ENCODE results near the gene STX3.
"Not testable (repeated sequence)": the region's sequence is repeated elsewhere in the genome, so short reads cannot be mapped to it uniquely, and the experiment has no call there.

The STX3 gene

DNA sequence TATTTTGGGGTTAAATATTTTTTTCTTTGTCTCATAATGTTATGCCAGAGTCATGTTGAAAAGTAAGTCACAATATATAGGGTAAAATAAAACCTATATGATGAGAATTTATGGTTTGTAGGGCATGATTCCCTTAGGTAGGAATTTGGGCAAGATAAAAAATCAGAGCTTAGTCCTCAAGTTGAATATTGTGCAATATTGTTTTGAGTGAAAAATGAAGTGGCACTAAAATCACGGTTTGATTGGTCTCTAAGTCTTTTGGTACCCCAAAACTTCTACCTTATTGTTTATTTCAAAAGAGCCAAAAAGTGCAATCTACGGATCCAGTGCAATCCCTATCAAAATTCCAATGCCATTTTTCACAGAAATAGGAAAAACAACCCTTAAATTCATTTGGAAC is 57.0 kb downstream of the STX3 start:
- no peak overlapping the region for H4K8ac ChIP-seq (ENCODE audit: low read depth, low read length)
- no CpG with 5 or more reads among the region's 2 CpGs for WGBS (ENCODE audit: extremely low coverage, insufficient coverage, low lambda C conversion rate)
- H3K18ac ChIP-seq (ENCODE audit: low read length) = no peak overlapping the region
- no peaks in the 10 kb centered on the region for H3K36me3 ChIP-seq (ENCODE audit: control insufficient read depth, insufficient read depth, low read length)
- no peak overlapping the region for H3K56ac ChIP-seq (ENCODE audit: low read length)
- H3K27me3 ChIP-seq (ENCODE audit: insufficient read depth, low read length, poor library complexity) = no peaks in the 10 kb centered on the region
- H3K23ac ChIP-seq (ENCODE audit: low read length) = no peak overlapping the region
- no peak overlapping the region for H3K4ac ChIP-seq (ENCODE audit: low read depth, low read length)
- DNase-seq = no peak
- no peak overlapping the region for H2BK120ac ChIP-seq (ENCODE audit: low read depth, low read length)
- peaks cover 1% of the 10 kb centered on the region for H3K79me1 ChIP-seq (ENCODE audit: low read length)
- H2AK5ac ChIP-seq (ENCODE audit: low read length) = no peak overlapping the region
- H2BK15ac ChIP-seq (replicated peaks; ENCODE audit: low read depth) = no peak overlapping the region
- no peak overlapping the region for H3K4me2 ChIP-seq (ENCODE audit: low read length)
- H2BK5ac ChIP-seq (ENCODE audit: low read length) = no peak overlapping the region
- H4K5ac ChIP-seq (ENCODE audit: low read length) = no peak overlapping the region
- H3K79me2 ChIP-seq (ENCODE audit: control insufficient read depth, insufficient read depth, low read length) = peaks cover 8% of the 10 kb centered on the region
- H3K4me3 ChIP-seq (ENCODE audit: low read length) = no peak overlapping the region
- no peak overlapping the region for H3K9ac ChIP-seq (ENCODE audit: low read length)
- H3K4me1 ChIP-seq (ENCODE audit: control insufficient read depth, low read depth, low read length) = peaks cover 8% of the 10 kb centered on the region
- no peak overlapping the region for H3K27ac ChIP-seq (ENCODE audit: low read depth, low read length)

DNA sequence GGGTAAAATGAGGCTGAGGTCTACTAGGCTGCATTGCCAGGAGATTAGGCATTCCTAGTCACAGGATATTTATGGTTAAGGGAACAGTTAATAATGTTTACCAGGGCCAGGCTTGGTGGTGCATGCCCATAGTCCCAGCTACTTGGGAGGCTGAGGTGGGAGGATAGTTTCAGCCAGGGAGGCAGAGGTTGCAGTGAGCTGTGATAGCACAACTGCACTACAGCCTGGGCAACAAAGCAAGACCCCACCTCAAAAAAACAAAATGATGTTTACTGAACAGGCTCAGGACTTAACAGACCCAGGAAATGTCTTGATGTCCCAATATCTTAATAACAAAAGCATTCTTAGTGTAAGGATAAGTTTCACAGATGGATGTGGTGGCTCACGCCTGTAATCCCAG is 58.2 kb downstream of the STX3 start:
- Histone ChIP-seq H3K4ac (ENCODE audit: low read depth, low read length) (no peak overlapping the region), H3K4me3 (ENCODE audit: low read length) (no peak overlapping the region), H3K9ac (ENCODE audit: low read length) (no peak overlapping the region), H3K4me1 (ENCODE audit: control insufficient read depth, low read depth, low read length) (peaks cover 8% of the 10 kb centered on the region), H2BK5ac (ENCODE audit: low read length) (peak overlapping the region; percentile 59), H3K23ac (ENCODE audit: low read length) (no peak overlapping the region), H3K56ac (ENCODE audit: low read length) (peak overlapping the region; percentile 59), H3K4me2 (ENCODE audit: low read length) (no peak overlapping the region), H2AK5ac (ENCODE audit: low read length) (peak overlapping the region; percentile 11), H3K36me3 (ENCODE audit: control insufficient read depth, insufficient read depth, low read length) (no peaks in the 10 kb centered on the region), H3K27me3 (ENCODE audit: insufficient read depth, low read length, poor library complexity) (no peaks in the 10 kb centered on the region), H3K79me1 (ENCODE audit: low read length) (peaks cover 1% of the 10 kb centered on the region), H3K18ac (ENCODE audit: low read length) (no peak overlapping the region), H3K79me2 (ENCODE audit: control insufficient read depth, insufficient read depth, low read length) (peaks cover 8% of the 10 kb centered on the region), H3K27ac (ENCODE audit: low read depth, low read length) (no peak overlapping the region), H2BK120ac (ENCODE audit: low read depth, low read length) (peak overlapping the region; percentile 35), H4K8ac (ENCODE audit: low read depth, low read length) (no peak overlapping the region), H2BK15ac (replicated peaks; ENCODE audit: low read depth) (peak overlapping the region; percentile 13), H4K5ac (ENCODE audit: low read length) (no peak overlapping the region)
- WGBS (ENCODE audit: extremely low coverage, insufficient coverage, low lambda C conversion rate) = no CpG with 5 or more reads among the region's 1 CpG
- DNase-seq = no peak

DNA sequence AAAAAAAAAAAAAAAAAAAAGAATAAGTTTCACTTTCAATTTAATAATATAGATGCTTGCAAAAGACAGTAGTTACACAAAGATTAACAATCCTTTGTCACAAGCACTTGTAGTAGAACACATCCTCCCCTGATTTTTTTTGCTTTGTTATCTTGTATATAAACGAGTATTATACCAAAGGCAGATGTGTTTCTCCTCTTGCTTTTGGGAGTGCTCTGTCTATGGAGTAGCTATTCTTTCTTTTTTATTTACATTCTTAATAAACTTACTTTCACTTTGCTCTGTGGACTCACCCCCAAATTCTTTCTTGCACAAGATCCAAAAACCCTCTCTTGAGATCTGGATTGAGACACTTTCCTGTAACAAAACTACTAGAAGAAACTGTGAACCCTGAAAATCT is 58.8 kb downstream of the STX3 start:
- Histone ChIP-seq H3K27ac (ENCODE audit: low read depth, low read length) (no peak overlapping the region), H3K79me1 (ENCODE audit: low read length) (no peaks in the 10 kb centered on the region), H3K23ac (ENCODE audit: low read length) (no peak overlapping the region), H3K27me3 (ENCODE audit: insufficient read depth, low read length, poor library complexity) (no peaks in the 10 kb centered on the region), H2BK120ac (ENCODE audit: low read depth, low read length) (peak overlapping the region; percentile 45), H3K9ac (ENCODE audit: low read length) (no peak overlapping the region), H3K4me3 (ENCODE audit: low read length) (no peak overlapping the region), H3K4me2 (ENCODE audit: low read length) (no peak overlapping the region), H3K4ac (ENCODE audit: low read depth, low read length) (no peak overlapping the region), H3K4me1 (ENCODE audit: control insufficient read depth, low read depth, low read length) (peaks cover 8% of the 10 kb centered on the region), H2BK5ac (ENCODE audit: low read length) (peak overlapping the region; percentile 59), H2AK5ac (ENCODE audit: low read length) (no peak overlapping the region), H3K79me2 (ENCODE audit: control insufficient read depth, insufficient read depth, low read length) (peaks cover 8% of the 10 kb centered on the region), H4K5ac (ENCODE audit: low read length) (no peak overlapping the region), H4K8ac (ENCODE audit: low read depth, low read length) (no peak overlapping the region), H3K36me3 (ENCODE audit: control insufficient read depth, insufficient read depth, low read length) (no peaks in the 10 kb centered on the region), H3K56ac (ENCODE audit: low read length) (peak overlapping the region; percentile 73), H3K18ac (ENCODE audit: low read length) (peak overlapping the region; percentile 80), H2BK15ac (replicated peaks; ENCODE audit: low read depth) (no peak overlapping the region)
- WGBS (ENCODE audit: extremely low coverage, insufficient coverage, low lambda C conversion rate) = no CpG with 5 or more reads among the region's 1 CpG
- no peak for DNase-seq

DNA sequence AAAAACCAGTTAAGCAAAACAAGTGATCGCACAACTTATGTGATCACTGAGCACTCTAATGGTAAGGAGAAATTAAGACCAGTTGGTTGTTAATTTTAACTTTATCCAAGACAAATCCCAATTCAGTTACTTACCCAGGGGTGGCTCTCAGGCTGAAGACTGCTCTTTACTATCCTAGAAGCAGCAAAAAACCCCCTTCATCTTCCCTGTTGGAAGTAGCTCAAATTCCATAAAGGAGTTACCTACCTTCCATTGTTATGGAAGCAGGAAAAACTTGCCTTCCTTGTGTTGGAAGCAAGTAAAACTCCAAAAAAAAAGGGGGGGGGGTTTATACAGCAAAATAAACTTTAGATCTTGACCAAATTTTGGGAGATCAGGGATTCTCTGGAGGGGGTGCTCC is 60.6 kb downstream of the STX3 start:
- Histone ChIP-seq H2BK15ac (replicated peaks; ENCODE audit: low read depth) (no peak overlapping the region), H3K4me2 (ENCODE audit: low read length) (no peak overlapping the region), H3K56ac (ENCODE audit: low read length) (peak overlapping the region; percentile 77), H3K79me2 (ENCODE audit: control insufficient read depth, insufficient read depth, low read length) (no peaks in the 10 kb centered on the region), H4K5ac (ENCODE audit: low read length) (no peak overlapping the region), H3K27me3 (ENCODE audit: insufficient read depth, low read length, poor library complexity) (no peaks in the 10 kb centered on the region), H2AK5ac (ENCODE audit: low read length) (peak overlapping the region; percentile 29), H3K9ac (ENCODE audit: low read length) (peak overlapping the region; percentile 35), H3K4me3 (ENCODE audit: low read length) (no peak overlapping the region), H3K4me1 (ENCODE audit: control insufficient read depth, low read depth, low read length) (peaks cover 8% of the 10 kb centered on the region), H3K36me3 (ENCODE audit: control insufficient read depth, insufficient read depth, low read length) (no peaks in the 10 kb centered on the region), H3K27ac (ENCODE audit: low read depth, low read length) (no peak overlapping the region), H3K23ac (ENCODE audit: low read length) (no peak overlapping the region), H2BK5ac (ENCODE audit: low read length) (peak overlapping the region; percentile 93), H3K18ac (ENCODE audit: low read length) (peak overlapping the region; percentile 92), H4K8ac (ENCODE audit: low read depth, low read length) (no peak overlapping the region), H2BK120ac (ENCODE audit: low read depth, low read length) (no peak overlapping the region), H3K4ac (ENCODE audit: low read depth, low read length) (no peak overlapping the region), H3K79me1 (ENCODE audit: low read length) (no peaks in the 10 kb centered on the region)
- no CpG with 5 or more reads among the region's 1 CpG for WGBS (ENCODE audit: extremely low coverage, insufficient coverage, low lambda C conversion rate)
- peak; percentile 43 for DNase-seq

DNA sequence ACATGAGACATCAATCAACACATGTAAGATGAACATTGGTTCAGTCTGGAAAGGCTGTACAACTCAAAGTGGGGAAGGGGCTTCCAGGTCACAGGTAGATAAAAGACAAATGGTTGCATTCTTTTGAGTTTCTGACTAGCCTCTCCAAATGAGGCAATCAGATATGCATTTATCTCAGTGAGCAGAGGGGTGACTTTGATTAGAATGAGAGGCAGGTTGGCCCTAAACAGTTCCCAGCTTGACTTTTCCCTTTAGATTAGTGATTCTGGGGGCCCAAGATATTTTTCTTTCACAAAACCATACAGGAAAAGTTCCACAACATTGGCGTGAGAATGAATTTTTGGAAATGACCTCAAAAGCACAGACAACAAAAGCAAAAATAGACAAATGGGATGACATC is 61.3 kb downstream of the STX3 start:
- H3K4me3 ChIP-seq (ENCODE audit: low read length); DNase-seq; H3K27ac ChIP-seq (ENCODE audit: low read depth, low read length); H3K9ac ChIP-seq (ENCODE audit: low read length); H4K8ac ChIP-seq (ENCODE audit: low read depth, low read length); H3K27me3 ChIP-seq (ENCODE audit: insufficient read depth, low read length, poor library complexity); H2BK15ac ChIP-seq (replicated peaks; ENCODE audit: low read depth); H3K4me1 ChIP-seq (ENCODE audit: control insufficient read depth, low read depth, low read length); H3K4me2 ChIP-seq (ENCODE audit: low read length); H2AK5ac ChIP-seq (ENCODE audit: low read length); H4K5ac ChIP-seq (ENCODE audit: low read length); H3K4ac ChIP-seq (ENCODE audit: low read depth, low read length); H3K79me1 ChIP-seq (ENCODE audit: low read length); H3K23ac ChIP-seq (ENCODE audit: low read length); H3K36me3 ChIP-seq (ENCODE audit: control insufficient read depth, insufficient read depth, low read length); H3K79me2 ChIP-seq (ENCODE audit: control insufficient read depth, insufficient read depth, low read length): not testable (repeated sequence)
- Histone ChIP-seq H2BK120ac (ENCODE audit: low read depth, low read length) (peak overlapping the region; percentile 99), H3K18ac (ENCODE audit: low read length) (peak overlapping the region; percentile 92), H2BK5ac (ENCODE audit: low read length) (peak overlapping the region; percentile 43), H3K56ac (ENCODE audit: low read length) (peak overlapping the region; percentile 77)
- WGBS (ENCODE audit: extremely low coverage, insufficient coverage, low lambda C conversion rate) = no CpG with 5 or more reads among the region's 1 CpG

DNA sequence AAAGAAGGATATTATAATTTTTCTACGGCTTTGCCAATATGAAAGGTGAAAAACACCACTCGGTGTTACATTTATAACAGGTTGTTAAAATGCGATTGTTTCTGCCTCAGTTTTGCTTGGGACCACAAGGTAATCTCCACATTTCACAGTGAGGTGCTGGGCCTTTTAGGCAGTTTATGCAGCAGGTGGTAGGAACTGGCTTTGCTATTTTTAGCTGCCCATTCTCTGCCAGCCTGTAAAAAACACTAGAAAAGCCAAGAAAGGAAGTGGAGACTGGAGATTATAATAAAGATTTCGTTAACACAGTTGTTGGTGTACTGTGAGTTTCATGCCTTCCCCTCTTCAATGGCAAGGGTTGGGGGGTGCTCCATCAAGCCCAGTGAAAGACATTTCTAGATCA is 63.4 kb downstream of the STX3 start:
- Histone ChIP-seq H4K5ac (ENCODE audit: low read length) (no peak overlapping the region), H2BK5ac (ENCODE audit: low read length) (no peak overlapping the region), H2AK5ac (ENCODE audit: low read length) (no peak overlapping the region), H3K4me2 (ENCODE audit: low read length) (no peak overlapping the region), H3K36me3 (ENCODE audit: control insufficient read depth, insufficient read depth, low read length) (no peaks in the 10 kb centered on the region), H3K9ac (ENCODE audit: low read length) (no peak overlapping the region), H3K79me2 (ENCODE audit: control insufficient read depth, insufficient read depth, low read length) (no peaks in the 10 kb centered on the region), H3K4me1 (ENCODE audit: control insufficient read depth, low read depth, low read length) (peaks cover 8% of the 10 kb centered on the region), H2BK15ac (replicated peaks; ENCODE audit: low read depth) (no peak overlapping the region), H3K27ac (ENCODE audit: low read depth, low read length) (no peak overlapping the region), H3K18ac (ENCODE audit: low read length) (peak overlapping the region; percentile 3), H3K27me3 (ENCODE audit: insufficient read depth, low read length, poor library complexity) (no peaks in the 10 kb centered on the region), H3K23ac (ENCODE audit: low read length) (no peak overlapping the region), H4K8ac (ENCODE audit: low read depth, low read length) (no peak overlapping the region), H3K56ac (ENCODE audit: low read length) (no peak overlapping the region), H3K79me1 (ENCODE audit: low read length) (no peaks in the 10 kb centered on the region), H3K4ac (ENCODE audit: low read depth, low read length) (no peak overlapping the region), H2BK120ac (ENCODE audit: low read depth, low read length) (no peak overlapping the region), H3K4me3 (ENCODE audit: low read length) (no peak overlapping the region)
- no CpG with 5 or more reads among the region's 4 CpGs for whole genome bisulfite sequencing (ENCODE audit: extremely low coverage, insufficient coverage, low lambda C conversion rate)
- DNase-seq = no peak

Measured in mesendoderm (in vitro differentiated cells).